Measurements from ENCODE around the gene DCC. TPM values are rescaled to one million over a fixed set of nuclear protein-coding genes. Genes with fewer than 3 reads are reported as not detected.
"Not testable (repeated sequence)": the region's sequence is repeated elsewhere in the genome, so short reads cannot be mapped to it uniquely, and the experiment has no call there.

Gene DCC
- total RNA-seq, 1 experiment from 2014 or later, result not detected

- H3K4me2 ChIP-seq (ENCODE audit: low read length); BruUV-seq (replicated peaks); H2AFZ ChIP-seq (ENCODE audit: low read depth, low read length, poor library complexity, severe bottlenecking); H3K79me2 ChIP-seq (ENCODE audit: insufficient read depth, low read length); H3K4me3 ChIP-seq (replicated peaks in 1 of 2; ENCODE audit: low read depth in 1 of 2, low read length in 2 of 2); H3K9ac ChIP-seq (ENCODE audit: low read length); H3K27me3 ChIP-seq (ENCODE audit: insufficient read depth, low read length); H4K20me1 ChIP-seq (ENCODE audit: insufficient read depth); POLR2A ChIA-PET; ATAC-seq; H3K27ac ChIP-seq (ENCODE audit: low read depth, low read length); H3K9me3 ChIP-seq (ENCODE audit: control insufficient read depth in 1 of 2, insufficient read depth in 1 of 2, low read depth in 1 of 2, low read length in 2 of 2); CTCF ChIA-PET; H3K36me3 ChIP-seq (ENCODE audit: control insufficient read depth in 1 of 2, insufficient read depth in 2 of 2, low read length in 2 of 2); RAD21 ChIA-PET (ENCODE audit: low non-redundant PET in 1 of 2, low total read pairs in 2 of 2, uncharacterized antibody in 2 of 2, unreplicated experiment in 2 of 2); H3K4me1 ChIP-seq (ENCODE audit: control insufficient read depth in 1 of 2, insufficient read depth in 2 of 2, low read length in 2 of 2); H3K9me2 ChIP-seq (ENCODE audit: insufficient read depth); DNase-seq (ENCODE audit: low read depth, low spot score); intact Hi-C loops (cut with micrococcal nuclease): not testable (repeated sequence)
These were observed 1171.7 kb downstream of the DCC start for GRCh38 chr18:53511725-53512124.

- Histone ChIP-seq H3K4me2 (ENCODE audit: low read length) (no peak overlapping the region), H3K79me2 (ENCODE audit: insufficient read depth, low read length) (no peaks in the 10 kb centered on the region), H3K4me1 (ENCODE audit: control insufficient read depth in 1 of 2, insufficient read depth in 2 of 2, low read length in 2 of 2) (no peaks in the 10 kb centered on the region), H3K4me3 (replicated peaks in 1 of 2; ENCODE audit: low read depth in 1 of 2, low read length in 2 of 2) (no peak overlapping the region), H3K27ac (ENCODE audit: low read depth, low read length) (no peak overlapping the region), H3K9me2 (ENCODE audit: insufficient read depth) (no peaks in the 10 kb centered on the region), H3K36me3 (ENCODE audit: control insufficient read depth in 1 of 2, insufficient read depth in 2 of 2, low read length in 2 of 2) (no peaks in the 10 kb centered on the region), H2AFZ (ENCODE audit: low read depth, low read length, poor library complexity, severe bottlenecking) (no peak overlapping the region), H3K9ac (ENCODE audit: low read length) (no peak overlapping the region), H3K27me3 (ENCODE audit: insufficient read depth, low read length) (no peaks in the 10 kb centered on the region), H4K20me1 (ENCODE audit: insufficient read depth) (no peaks in the 10 kb centered on the region), H3K9me3 (ENCODE audit: control insufficient read depth in 1 of 2, insufficient read depth in 1 of 2, low read depth in 1 of 2, low read length in 2 of 2) (peaks cover 5 to 6% of the 10 kb centered on the region in 2 experiments; a peak in 1 of 4 replicates)
- CTCF ChIA-PET, result no interaction called here
- intact Hi-C loops (cut with micrococcal nuclease), result no loop called here
- no peak for DNase-seq (ENCODE audit: low read depth, low spot score)
- no TSS peak for BruUV-seq (replicated peaks)
- POLR2A ChIA-PET, result no interaction called here
- TF ChIP-seq ZFX (IDR thresholded peaks at IDR 0.05) (no peak), YY1 (IDR thresholded peaks at IDR 0.05; ENCODE audit: extremely low read depth, insufficient replicate concordance, low read depth, low read length) (no peak)
- RAD21 ChIA-PET (ENCODE audit: low non-redundant PET in 1 of 2, low total read pairs in 2 of 2, uncharacterized antibody in 2 of 2, unreplicated experiment in 2 of 2), result no interaction called here
- no peak for ATAC-seq
These were observed 1181.1 kb downstream of the DCC start for GRCh38 chr18:53521068-53521467.

Measured in HCT116 (cell line).